Panc1 (cell line): ENCODE measurements around the gene CYBA.

Experiments used
- POLR2AphosphoS5 ChIP-seq: IDR thresholded peaks from 2 replicates; pipeline ENCODE4 v1.6.1; 2012; ENCODE audit warnings: mild to moderate bottlenecking, low read depth, low read length, moderate library complexity
- TCF7L2 ChIP-seq: IDR thresholded peaks from 2 replicates; pipeline ENCODE4 v1.6.1; 2011; ENCODE audit warnings: mild to moderate bottlenecking, low read depth, low read length, inconsistent platforms
- TF ChIP-seq, protein P1 (sequence below): fragments of 450-650 bp; IDR thresholded peaks from 2 replicates; pipeline ENCODE4 v1.5.1; 2017; ENCODE audit warnings: mild to moderate bottlenecking

DNA sequence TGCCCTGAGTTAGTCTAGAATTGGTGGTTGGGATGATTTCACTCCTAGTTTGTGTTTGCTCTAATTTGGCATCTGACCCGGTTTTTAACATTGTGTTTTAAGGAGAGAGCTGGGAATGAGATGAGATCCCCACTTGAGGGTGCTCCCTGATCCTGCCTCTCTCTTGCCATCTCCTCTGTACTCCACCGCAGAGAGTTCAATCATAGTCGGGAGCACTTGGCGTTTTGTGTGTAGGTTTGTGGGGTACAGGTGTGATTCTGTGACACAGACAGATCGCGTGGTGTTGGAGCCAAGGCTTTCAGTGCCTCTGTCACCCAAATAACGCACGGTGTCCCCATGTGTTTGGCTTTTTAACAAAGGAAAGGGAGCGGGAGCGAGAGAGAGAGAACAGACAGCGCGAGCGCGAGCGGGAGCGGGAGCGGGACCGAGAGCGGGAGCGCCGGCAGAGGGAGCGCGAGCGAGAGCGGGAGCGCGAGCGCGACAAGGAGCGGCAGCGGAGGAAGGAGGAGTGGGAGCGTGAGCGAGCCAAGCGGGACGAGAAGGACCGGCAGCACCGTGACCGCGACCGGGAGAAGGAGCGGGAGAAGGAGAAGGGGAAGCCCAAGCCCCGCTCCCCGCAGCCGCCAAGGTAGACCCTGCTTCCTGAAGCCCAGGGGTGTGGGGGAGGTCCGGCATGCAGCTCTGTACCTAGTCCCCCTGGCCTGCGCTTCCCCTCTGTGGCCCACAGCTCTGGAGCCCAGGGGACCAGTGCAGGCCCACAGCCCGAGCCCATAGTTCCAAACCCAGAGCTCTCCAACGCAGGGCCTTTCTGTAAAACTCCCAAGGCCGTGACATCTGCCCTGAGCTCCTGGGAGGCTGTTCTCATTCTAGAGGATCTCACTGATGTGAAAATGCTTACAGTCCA, 39.7 kb downstream of the CYBA start:
- TF ChIP-seq, protein P1, sequence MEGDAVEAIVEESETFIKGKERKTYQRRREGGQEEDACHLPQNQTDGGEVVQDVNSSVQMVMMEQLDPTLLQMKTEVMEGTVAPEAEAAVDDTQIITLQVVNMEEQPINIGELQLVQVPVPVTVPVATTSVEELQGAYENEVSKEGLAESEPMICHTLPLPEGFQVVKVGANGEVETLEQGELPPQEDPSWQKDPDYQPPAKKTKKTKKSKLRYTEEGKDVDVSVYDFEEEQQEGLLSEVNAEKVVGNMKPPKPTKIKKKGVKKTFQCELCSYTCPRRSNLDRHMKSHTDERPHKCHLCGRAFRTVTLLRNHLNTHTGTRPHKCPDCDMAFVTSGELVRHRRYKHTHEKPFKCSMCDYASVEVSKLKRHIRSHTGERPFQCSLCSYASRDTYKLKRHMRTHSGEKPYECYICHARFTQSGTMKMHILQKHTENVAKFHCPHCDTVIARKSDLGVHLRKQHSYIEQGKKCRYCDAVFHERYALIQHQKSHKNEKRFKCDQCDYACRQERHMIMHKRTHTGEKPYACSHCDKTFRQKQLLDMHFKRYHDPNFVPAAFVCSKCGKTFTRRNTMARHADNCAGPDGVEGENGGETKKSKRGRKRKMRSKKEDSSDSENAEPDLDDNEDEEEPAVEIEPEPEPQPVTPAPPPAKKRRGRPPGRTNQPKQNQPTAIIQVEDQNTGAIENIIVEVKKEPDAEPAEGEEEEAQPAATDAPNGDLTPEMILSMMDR, result no peak
- TF ChIP-seq TCF7L2 (no peak), POLR2AphosphoS5 (no peak)
